ENCODE measurements around the gene MBTD1. TPM values are rescaled to one million over a fixed set of nuclear protein-coding genes. Genes with fewer than 3 reads are reported as not detected.

Gene MBTD1
- total RNA-seq, 2 experiments from 2014 or later = 6.3 to 7.0 TPM

DNA sequence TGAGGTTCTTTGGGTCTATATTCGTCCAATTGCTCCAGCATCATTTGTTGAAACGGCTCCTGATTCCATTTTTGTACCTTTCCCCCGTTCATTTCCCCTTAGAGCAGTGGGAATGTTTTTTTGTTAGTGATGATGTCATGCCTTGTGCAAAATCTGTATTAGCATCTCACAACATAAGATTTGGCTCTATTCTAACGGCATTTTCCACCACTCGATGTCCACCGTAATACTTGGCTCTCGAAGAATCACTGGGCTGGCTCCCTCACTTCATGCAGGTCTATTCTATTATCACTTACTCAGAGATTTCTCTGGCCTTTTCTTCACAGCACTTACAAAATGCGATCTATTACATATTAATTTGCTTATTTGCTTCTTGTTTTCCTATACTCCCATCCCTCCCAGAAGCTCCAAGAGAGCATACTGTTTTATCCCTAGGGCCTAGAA is 107.1 kb downstream of the MBTD1 start:
- no peak overlapping the region for H3K4me3 Mint-ChIP-seq
- H3K36me3 Mint-ChIP-seq (ENCODE audit: low read depth) = peaks cover 25% of the 10 kb centered on the region
- no peaks in the 10 kb centered on the region for H3K27me3 Mint-ChIP-seq (ENCODE audit: low read depth)
- H3K9me3 Mint-ChIP-seq = no peaks in the 10 kb centered on the region
- H3K4me1 Mint-ChIP-seq (ENCODE audit: low read depth) = peaks cover 26% of the 10 kb centered on the region
- intact Hi-C loops (cut with micrococcal nuclease) = loop anchor here (1.0 to 10.0 kb wide), 13 partner anchors 14 to 608 kb away; partner anchors contain the start of genes ANKRD40, MBTD1, NME2 and SPATA20
- H3K27ac Mint-ChIP-seq = no peak overlapping the region
- no peak for DNase-seq
- CTCF ChIA-PET = interaction anchor here (0.7 to 2.9 kb wide), 25 partner anchors 9 to 339 kb away, joined by 3 to 49 read pairs (median 4); partner anchors contain the start of genes NME2 and SPAG9

- H3K9me3 Mint-ChIP-seq = no peaks in the 10 kb centered on the region
- no peak overlapping the region for H3K4me3 Mint-ChIP-seq
- H3K27me3 Mint-ChIP-seq (ENCODE audit: low read depth) = no peaks in the 10 kb centered on the region
- no peak overlapping the region for H3K27ac Mint-ChIP-seq
- H3K4me1 Mint-ChIP-seq (ENCODE audit: low read depth) = peaks cover 23% of the 10 kb centered on the region
- no peak for DNase-seq
- CTCF ChIA-PET = interaction anchor here (1.8 kb wide), 1 partner anchor 149 kb away, joined by 7 read pairs; no protein-coding TSS in a partner anchor
- intact Hi-C loops (cut with micrococcal nuclease) = loop anchor here (5.0 to 10.0 kb wide), 2 partner anchors 444 to 606 kb away; partner anchors contain the start of genes ANKRD40 and SPATA20
- peaks cover 7% of the 10 kb centered on the region for H3K36me3 Mint-ChIP-seq (ENCODE audit: low read depth)
Measured at GRCh38 chr17:51150932-51151331, 108.9 kb downstream of the MBTD1 start.

- no peak for DNase-seq
- Mint-ChIP-seq H3K9me3 (no peaks in the 10 kb centered on the region), H3K27ac (no peak overlapping the region), H3K4me3 (no peak overlapping the region), H3K36me3 (ENCODE audit: low read depth) (no peaks in the 10 kb centered on the region), H3K27me3 (ENCODE audit: low read depth) (no peaks in the 10 kb centered on the region), H3K4me1 (ENCODE audit: low read depth) (peaks cover 14% of the 10 kb centered on the region)
- intact Hi-C loops (cut with micrococcal nuclease) = no loop called here
- CTCF ChIA-PET = interaction anchor here (0.6 kb wide), 1 partner anchor 148 kb away, joined by 3 read pairs; no protein-coding TSS in a partner anchor
Measured at GRCh38 chr17:51149163-51149562, 110.7 kb downstream of the MBTD1 start.

DNA sequence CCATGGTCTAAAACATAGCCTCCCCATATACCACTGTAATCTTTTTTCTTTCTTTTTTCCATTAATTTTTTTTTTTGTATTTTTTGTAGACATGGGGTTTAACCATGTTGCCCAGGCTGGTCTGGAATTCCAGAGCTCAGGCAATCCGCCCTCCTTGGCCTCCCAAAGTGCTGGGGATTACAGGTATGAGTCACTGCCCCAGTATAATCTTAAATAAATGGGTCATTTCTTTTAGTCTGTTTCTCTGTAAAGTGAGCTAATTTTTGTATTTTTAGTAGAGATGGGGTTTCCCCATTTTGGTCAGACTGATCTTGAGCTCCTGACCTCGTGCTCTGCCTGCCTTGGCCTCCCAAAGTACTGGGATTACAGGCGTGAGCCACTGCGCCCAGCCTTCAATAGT is 112.2 kb downstream of the MBTD1 start:
- intact Hi-C loops (cut with micrococcal nuclease) = loop anchor here (1.0 kb wide), 1 partner anchor 26 kb away; no protein-coding TSS in a partner anchor
- H3K27ac Mint-ChIP-seq = no peak overlapping the region
- DNase-seq = no peak
- peaks cover 14% of the 10 kb centered on the region for H3K4me1 Mint-ChIP-seq (ENCODE audit: low read depth)
- no peaks in the 10 kb centered on the region for H3K36me3 Mint-ChIP-seq (ENCODE audit: low read depth)
- H3K27me3 Mint-ChIP-seq (ENCODE audit: low read depth) = no peaks in the 10 kb centered on the region
- CTCF ChIA-PET = interaction anchor here (0.6 kb wide), 1 partner anchor 703 kb away, joined by 3 read pairs; no protein-coding TSS in a partner anchor
- H3K9me3 Mint-ChIP-seq = no peaks in the 10 kb centered on the region
- no peak overlapping the region for H3K4me3 Mint-ChIP-seq

DNA sequence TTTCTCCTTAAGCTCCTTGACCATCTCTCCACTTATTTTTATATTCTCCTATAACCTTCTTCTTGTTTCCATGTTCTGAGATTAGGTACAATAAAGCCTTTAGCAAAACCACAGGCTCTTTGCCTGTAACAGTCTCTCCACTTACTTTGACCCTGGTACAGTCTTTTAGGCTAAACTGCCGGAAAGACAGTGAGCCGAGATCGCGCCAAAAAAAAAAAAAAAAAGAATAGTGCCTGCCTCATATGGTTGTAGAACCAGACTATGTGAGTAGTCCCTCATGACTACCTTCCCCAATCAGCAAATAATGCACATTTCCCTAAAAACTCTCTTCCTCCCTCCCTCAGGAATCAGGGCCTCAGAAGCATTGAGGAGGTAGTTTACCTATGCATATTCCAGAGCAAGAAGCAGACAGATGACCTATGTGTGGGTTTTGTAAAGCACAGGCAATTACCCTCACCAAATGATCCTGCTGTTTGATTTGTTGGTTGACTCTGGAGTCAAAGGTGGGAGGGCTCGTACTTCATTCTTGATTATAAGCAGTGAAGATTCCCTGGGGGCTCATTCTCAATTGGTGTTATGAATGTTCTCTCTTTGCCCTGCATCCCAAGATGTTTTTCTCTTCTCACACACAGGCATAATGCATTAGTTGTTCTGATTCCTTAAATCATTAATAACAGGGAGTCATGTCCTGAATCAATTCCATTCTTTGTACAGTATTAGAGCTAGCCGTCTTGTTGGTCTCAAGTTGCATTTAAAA is 115.4 kb downstream of the MBTD1 start:
- no peaks in the 10 kb centered on the region for H3K36me3 Mint-ChIP-seq (ENCODE audit: low read depth)
- CTCF ChIA-PET = interaction anchor here (2.1 kb wide), 1 partner anchor 9 kb away, joined by 10 read pairs; the partner anchor contains the start of gene NME1
- DNase-seq = no peak

DNA sequence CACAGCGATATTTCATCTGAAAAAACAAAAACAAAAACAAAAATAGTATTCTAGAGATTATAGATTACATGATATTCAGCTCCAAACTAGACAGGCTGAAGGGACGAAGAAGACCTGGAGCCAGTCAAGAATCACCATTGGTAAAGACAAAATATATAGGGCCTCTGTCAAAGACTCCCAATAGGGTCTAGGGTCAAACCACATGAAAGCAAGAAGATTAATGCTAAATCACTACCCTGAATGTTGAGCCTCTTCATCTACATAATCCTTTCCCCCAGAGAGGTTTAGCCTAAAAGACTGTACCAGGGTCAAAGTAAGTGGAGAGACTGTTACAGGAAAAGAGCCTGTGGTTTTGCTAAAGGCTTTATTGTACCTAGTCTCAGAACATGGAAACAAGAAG is 117.3 kb downstream of the MBTD1 start:
- no peaks in the 10 kb centered on the region for H3K27me3 Mint-ChIP-seq (ENCODE audit: low read depth)
- H3K36me3 Mint-ChIP-seq (ENCODE audit: low read depth) = no peaks in the 10 kb centered on the region
- no peak for DNase-seq
- CTCF ChIA-PET = interaction anchor here (1.6 to 2.1 kb wide), 2 partner anchors 11 to 155 kb away, joined by 3 to 10 read pairs; partner anchors contain the start of gene NME1
- intact Hi-C loops (cut with micrococcal nuclease) = no loop called here
- H3K27ac Mint-ChIP-seq = no peak overlapping the region
- H3K9me3 Mint-ChIP-seq = no peaks in the 10 kb centered on the region
- peaks cover 9% of the 10 kb centered on the region for H3K4me1 Mint-ChIP-seq (ENCODE audit: low read depth)
- H3K4me3 Mint-ChIP-seq = no peak overlapping the region

More for the DNA sequence above, 115.4 kb downstream of the MBTD1 start:
- Mint-ChIP-seq H3K27me3 (ENCODE audit: low read depth) (no peaks in the 10 kb centered on the region), H3K4me1 (ENCODE audit: low read depth) (peaks cover 14% of the 10 kb centered on the region), H3K9me3 (no peaks in the 10 kb centered on the region), H3K27ac (no peak overlapping the region), H3K4me3 (no peak overlapping the region)
- intact Hi-C loops (cut with micrococcal nuclease) = no loop called here

DNA sequence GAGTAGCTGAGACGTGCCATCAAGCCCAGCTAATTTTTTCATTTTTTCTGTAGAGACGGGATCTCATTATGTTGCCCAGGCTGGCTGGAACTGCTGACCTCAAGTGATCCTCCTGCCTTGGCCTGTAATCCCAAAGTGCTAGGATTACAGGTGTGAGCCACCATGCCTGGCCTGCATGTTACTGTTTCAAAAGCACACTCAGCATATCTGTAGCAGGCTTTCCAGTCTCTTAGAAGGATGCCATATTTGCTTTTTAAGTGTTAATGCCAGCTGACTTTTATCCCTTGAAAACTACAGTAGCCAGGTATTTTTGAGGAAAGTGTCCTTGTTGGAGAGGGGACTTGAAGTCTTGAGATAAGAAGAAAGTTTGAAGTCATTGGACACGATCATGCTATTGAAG is 123.9 kb downstream of the MBTD1 start:
- H3K36me3 Mint-ChIP-seq (ENCODE audit: low read depth) = no peaks in the 10 kb centered on the region
- no peak overlapping the region for H3K27ac Mint-ChIP-seq
- intact Hi-C loops (cut with micrococcal nuclease) = no loop called here
- DNase-seq = no peak
- H3K27me3 Mint-ChIP-seq (ENCODE audit: low read depth) = no peaks in the 10 kb centered on the region
- H3K9me3 Mint-ChIP-seq = no peaks in the 10 kb centered on the region
- CTCF ChIA-PET = no interaction called here
- H3K4me1 Mint-ChIP-seq (ENCODE audit: low read depth) = peaks cover 7% of the 10 kb centered on the region
- H3K4me3 Mint-ChIP-seq = no peak overlapping the region

DNA sequence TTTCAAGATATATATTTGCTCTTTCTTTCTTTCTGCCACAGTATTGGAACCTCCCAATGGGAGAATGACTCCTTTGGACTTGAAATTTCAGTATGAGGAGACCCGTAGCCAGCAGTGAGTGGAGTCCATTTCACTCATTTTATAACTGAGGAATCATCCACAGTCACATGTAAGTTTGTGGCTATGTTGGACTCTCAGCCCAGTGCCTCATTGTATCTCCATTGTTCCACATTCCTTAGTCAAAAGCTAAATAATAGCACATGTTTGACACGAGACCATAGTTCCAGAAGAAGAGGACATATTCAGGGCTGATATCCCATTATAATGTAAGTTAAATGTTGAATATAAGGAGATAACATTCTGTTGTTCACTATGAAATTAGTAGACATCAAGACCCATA is 126.5 kb downstream of the MBTD1 start:
- no peaks in the 10 kb centered on the region for H3K9me3 Mint-ChIP-seq
- H3K4me3 Mint-ChIP-seq = no peak overlapping the region
- no peaks in the 10 kb centered on the region for H3K36me3 Mint-ChIP-seq (ENCODE audit: low read depth)
- H3K27me3 Mint-ChIP-seq (ENCODE audit: low read depth) = no peaks in the 10 kb centered on the region
- H3K27ac Mint-ChIP-seq = no peak overlapping the region
- no peak for DNase-seq
- H3K4me1 Mint-ChIP-seq (ENCODE audit: low read depth) = peaks cover 7% of the 10 kb centered on the region
- CTCF ChIA-PET = no interaction called here
- intact Hi-C loops (cut with micrococcal nuclease) = no loop called here

GRCh38 chr17:51132964-51133319 is 126.9 kb downstream of the MBTD1 start:
- no peak overlapping the region for H3K27ac Mint-ChIP-seq
- CTCF ChIA-PET = no interaction called here
- H3K9me3 Mint-ChIP-seq = no peaks in the 10 kb centered on the region
- H3K4me1 Mint-ChIP-seq (ENCODE audit: low read depth) = peaks cover 7% of the 10 kb centered on the region
- intact Hi-C loops (cut with micrococcal nuclease) = no loop called here
- no peaks in the 10 kb centered on the region for H3K27me3 Mint-ChIP-seq (ENCODE audit: low read depth)
- no peaks in the 10 kb centered on the region for H3K36me3 Mint-ChIP-seq (ENCODE audit: low read depth)
- DNase-seq = no peak
- H3K4me3 Mint-ChIP-seq = no peak overlapping the region

DNA sequence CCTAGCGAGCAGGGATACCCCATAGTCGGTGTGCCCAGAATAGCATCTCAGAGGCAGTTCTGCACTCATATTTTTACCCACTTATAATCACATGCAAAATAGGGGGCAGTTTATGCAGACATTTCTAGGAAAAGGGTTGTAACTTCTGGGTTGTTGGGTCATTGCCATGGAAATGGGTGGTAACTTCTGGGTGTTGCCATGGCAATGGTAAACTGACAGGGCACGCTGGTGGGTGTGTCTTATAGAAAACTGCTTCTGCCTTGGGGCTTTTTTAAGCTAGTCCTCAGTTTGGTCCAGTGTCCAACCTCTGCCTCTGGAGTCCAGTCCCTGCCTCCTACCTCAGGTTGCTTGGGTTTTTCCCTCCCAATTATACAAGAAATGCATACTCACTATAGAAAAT is 131.8 kb downstream of the MBTD1 start:
- Mint-ChIP-seq H3K27ac (no peak overlapping the region), H3K4me3 (no peak overlapping the region), H3K9me3 (no peaks in the 10 kb centered on the region), H3K27me3 (ENCODE audit: low read depth) (no peaks in the 10 kb centered on the region), H3K36me3 (ENCODE audit: low read depth) (no peaks in the 10 kb centered on the region), H3K4me1 (ENCODE audit: low read depth) (peaks cover 3% of the 10 kb centered on the region)
- intact Hi-C loops (cut with micrococcal nuclease) = no loop called here
- no peak for DNase-seq
- CTCF ChIA-PET = no interaction called here

Other genes starting within 250 kb of the MBTD1 start
- gene SPAG9, start 139.2 kb downstream of the MBTD1 start, total RNA-seq = 10 to 100 TPM; 39.8 to 43.2 TPM
- 100 to 1,000 TPM; 259 to 263 TPM for gene NME1, start 106.5 kb downstream of the MBTD1 start, total RNA-seq
- gene NME2, start 93.6 kb downstream of the MBTD1 start, total RNA-seq = 1,000 to 10,000 TPM; 1,086 to 1,094 TPM
- 10 to 100 TPM; 54.4 to 54.5 TPM for gene UTP18, start 497 bp upstream of the MBTD1 start, total RNA-seq